C4-2B (cell line): ENCODE results near the gene UBASH3B.

Experiments
- H3K27ac ChIP-seq: fragments of 450-650 bp; 2 replicates; pipeline ENCODE4 v1.5.1; 2017
- ZFX ChIP-seq: fragments of 450-650 bp; IDR thresholded peaks from 2 replicates; pipeline ENCODE4 v1.6.1; 2017
- TF ChIP-seq, protein P1 (sequence below): fragments of 450-650 bp; conservative IDR thresholded peaks from 2 replicates; pipeline ENCODE4 v1.5.1; 2017; ENCODE audit warnings: mild to moderate bottlenecking

The UBASH3B gene

DNA sequence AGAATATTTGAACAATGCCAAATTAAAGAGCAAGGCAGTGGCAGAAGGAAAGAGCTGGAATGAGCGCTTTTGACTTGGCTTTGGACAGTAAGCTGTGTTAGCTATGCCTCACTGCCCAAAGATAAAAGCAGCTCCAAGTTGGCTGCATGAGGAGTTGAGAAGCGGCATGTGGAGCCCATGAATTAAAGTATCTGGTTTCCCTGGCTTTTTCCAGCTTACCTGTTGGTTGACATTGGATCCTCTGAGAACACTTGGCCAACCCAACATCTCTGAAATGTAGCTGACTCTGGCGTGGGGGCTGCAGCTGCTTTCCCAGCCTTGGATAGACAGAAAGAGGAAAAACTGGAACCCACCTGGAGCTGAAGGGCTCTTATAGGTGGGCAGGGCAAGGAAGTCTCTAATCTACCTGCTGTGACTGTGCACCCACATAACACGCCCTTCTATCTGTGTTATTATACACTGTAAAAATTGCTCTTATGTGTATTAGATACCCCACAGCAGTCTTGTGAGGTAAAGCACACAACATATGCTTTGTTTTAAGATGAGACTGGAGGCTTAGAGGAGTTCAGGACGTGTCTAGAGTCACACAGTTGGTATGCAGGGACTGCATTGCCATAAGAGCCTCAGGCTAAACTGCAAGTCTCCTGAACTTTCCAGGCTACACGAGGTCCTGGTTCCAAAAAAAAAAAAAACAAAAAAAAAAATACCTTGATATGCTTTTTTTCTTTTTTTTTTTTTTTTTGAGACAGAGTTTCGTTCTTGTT, 5.8 kb downstream of the UBASH3B start:
- no peak overlapping the region for H3K27ac ChIP-seq
- TF ChIP-seq ZFX = no peak
- TF ChIP-seq, protein P1, sequence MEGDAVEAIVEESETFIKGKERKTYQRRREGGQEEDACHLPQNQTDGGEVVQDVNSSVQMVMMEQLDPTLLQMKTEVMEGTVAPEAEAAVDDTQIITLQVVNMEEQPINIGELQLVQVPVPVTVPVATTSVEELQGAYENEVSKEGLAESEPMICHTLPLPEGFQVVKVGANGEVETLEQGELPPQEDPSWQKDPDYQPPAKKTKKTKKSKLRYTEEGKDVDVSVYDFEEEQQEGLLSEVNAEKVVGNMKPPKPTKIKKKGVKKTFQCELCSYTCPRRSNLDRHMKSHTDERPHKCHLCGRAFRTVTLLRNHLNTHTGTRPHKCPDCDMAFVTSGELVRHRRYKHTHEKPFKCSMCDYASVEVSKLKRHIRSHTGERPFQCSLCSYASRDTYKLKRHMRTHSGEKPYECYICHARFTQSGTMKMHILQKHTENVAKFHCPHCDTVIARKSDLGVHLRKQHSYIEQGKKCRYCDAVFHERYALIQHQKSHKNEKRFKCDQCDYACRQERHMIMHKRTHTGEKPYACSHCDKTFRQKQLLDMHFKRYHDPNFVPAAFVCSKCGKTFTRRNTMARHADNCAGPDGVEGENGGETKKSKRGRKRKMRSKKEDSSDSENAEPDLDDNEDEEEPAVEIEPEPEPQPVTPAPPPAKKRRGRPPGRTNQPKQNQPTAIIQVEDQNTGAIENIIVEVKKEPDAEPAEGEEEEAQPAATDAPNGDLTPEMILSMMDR = no peak

- TF ChIP-seq ZFX = no peak
- TF ChIP-seq, protein P1 = no peak
- H3K27ac ChIP-seq = no peak overlapping the region
Observed at GRCh38 chr11:122663056-122663740, 7.7 kb downstream of the UBASH3B start.

- H3K27ac ChIP-seq = no peak overlapping the region
- TF ChIP-seq, protein P1 = no peak
- no peak for TF ChIP-seq ZFX
Observed at GRCh38 chr11:122663764-122664163, 8.2 kb downstream of the UBASH3B start.

DNA sequence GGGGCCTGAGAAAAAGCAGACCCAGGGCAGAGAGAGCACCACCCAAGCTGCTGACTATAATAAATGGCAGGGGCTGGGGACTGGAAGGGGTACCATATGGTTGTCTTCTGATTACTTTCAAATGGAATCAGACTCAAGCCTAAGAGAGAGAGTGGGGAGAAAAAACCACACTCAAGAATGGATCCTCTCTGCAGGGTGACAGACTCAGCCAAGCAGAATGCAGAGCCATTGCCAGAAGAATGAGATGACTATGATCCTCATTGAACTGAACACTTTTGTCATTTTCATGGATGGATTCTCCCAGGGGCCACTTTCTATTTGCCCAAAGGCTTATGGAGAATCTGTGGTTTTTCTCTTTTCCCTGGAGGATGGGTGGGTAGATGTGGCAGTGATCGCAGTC, 8.7 kb downstream of the UBASH3B start:
- no peak for TF ChIP-seq ZFX
- TF ChIP-seq, protein P1 = no peak
- no peak overlapping the region for H3K27ac ChIP-seq

- no peak overlapping the region for H3K27ac ChIP-seq
- TF ChIP-seq ZFX = no peak
- TF ChIP-seq, protein P1 = no peak
Observed at GRCh38 chr11:122665861-122666260, 10.3 kb downstream of the UBASH3B start.

DNA sequence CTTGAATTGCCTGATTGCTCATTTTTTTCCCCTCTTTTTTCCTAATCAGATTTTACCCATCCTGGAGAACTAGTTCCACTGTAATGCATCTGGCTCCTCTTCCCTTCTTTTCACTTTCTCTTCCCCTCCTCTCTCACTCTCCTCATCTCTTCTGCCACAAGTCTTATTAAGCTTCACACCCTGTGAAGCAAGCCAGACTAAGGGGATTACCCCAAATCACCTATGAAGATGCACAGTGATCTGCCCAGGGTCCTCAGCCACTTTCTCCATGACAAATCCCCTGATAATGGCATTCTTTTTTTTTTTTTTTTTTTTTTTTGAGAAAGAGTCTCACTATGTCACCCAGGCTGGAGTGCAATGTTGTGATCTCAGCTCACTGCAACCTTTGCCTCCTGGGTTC, 11.2 kb downstream of the UBASH3B start:
- TF ChIP-seq, protein P1 = no peak
- TF ChIP-seq ZFX = no peak
- no peak overlapping the region for H3K27ac ChIP-seq

DNA sequence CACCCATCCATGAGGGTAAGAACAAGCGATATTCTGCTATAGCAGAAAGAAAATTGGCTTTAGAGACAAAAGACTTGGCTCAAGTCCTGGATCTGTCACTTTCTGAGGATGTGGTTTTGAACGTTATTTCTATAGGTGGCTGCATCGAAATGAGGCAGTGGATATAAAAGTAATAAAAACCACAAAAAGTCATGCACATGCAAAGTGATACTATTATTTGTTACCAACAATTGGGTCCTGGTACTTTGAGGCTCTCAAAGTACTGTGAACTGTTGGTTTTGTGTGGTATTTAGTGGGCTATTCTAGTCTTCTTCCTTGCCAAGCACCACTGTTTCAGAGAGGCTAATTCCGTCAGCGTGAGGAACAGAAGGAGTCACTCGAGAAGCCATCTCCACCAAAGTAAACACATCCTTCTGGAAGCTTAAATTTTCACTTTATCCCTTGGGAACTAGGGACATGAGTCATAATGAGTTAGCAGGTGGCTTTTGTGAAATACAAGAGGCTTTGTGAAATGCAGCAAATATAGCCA, 13.1 kb downstream of the UBASH3B start:
- H3K27ac ChIP-seq = no peak overlapping the region
- TF ChIP-seq, protein P1 = no peak
- no peak for TF ChIP-seq ZFX
